K562 (cell line): Measurements from ENCODE around the gene INPP4B. TPM values are rescaled to one million over a fixed set of nuclear protein-coding genes. Genes with fewer than 3 reads are reported as not detected.

ENCODE experiments used
- ATAC-seq: fragments of 200-7000 bp; cut with Tn5 transposase; 3 replicates; pipeline ENCODE4 v1.9.1; 2020; ENCODE audit warnings: moderate library complexity
- BruUV-seq: library from RNA; stranded (reverse); fragments of 400-500 nt; replicated peaks from 2 replicates; lab custom pipeline; 2021; lab: Mats Ljungman, UMichigan
- CTCF ChIA-PET: fragments of 300-600 bp; formaldehyde crosslinking; extraction: SDS; loops from one replicate; lab custom pipeline; 2021; ENCODE audit warnings: low intra/inter-chr PET ratio; lab: Yijun Ruan, JAX
- POLR2A ChIA-PET: fragments of 300-600, 350-650 bp; sonication (Branson Sonifier 250); formaldehyde crosslinking; extraction: SDS; loops from one replicate; lab custom pipeline; 2021; ENCODE audit warnings: antibody characterized with exemption, inconsistent platforms; lab: Yijun Ruan, JAX
- DNase-seq, 4 experiments: peaks; one replicate each; pipeline versions ENCODE4 v3.0.0 to v3.0.0-alpha.2; 2011 to 2018; ENCODE audit warnings: low spot score in 3 of 4, mixed read lengths in 3 of 4; ENCODE audit errors: extremely low read depth in 1 of 4
- FAIRE-seq: peaks from 2 replicates; lab custom pipeline; 2011; peaks lifted over from hg19 to GRCh38; lab: Jason Lieb, UNC
- H2AFZ ChIP-seq: 2 replicates; pipeline ENCODE4 v1.6.0; 2011; ENCODE audit warnings: low read depth, low read length, control low read depth, inconsistent platforms
- H3K27ac ChIP-seq: fragments of 200-600 bp; 3 replicates; pipeline ENCODE4 v1.8.0; 2011; ENCODE audit warnings: low read depth, mild to moderate bottlenecking, control low read depth, inconsistent platforms, low read length, moderate library complexity, mixed read lengths; ENCODE audit errors: extremely low read depth
- H3K27me3 ChIP-seq, 2 experiments: fragments of 300-600 bp in 1 of 2; 2 replicates in 1 of 2; 3 replicates in 1 of 2; pipeline versions ENCODE4 v1.6.0 to v1.8.0; 2011; ENCODE audit warnings: inconsistent platforms in 2 of 2, low read length in 2 of 2, mild to moderate bottlenecking in 1 of 2, mixed read lengths in 1 of 2, moderate library complexity in 1 of 2; ENCODE audit not compliant: control insufficient read depth in 2 of 2, insufficient read depth in 2 of 2
- H3K36me3 ChIP-seq: fragments of 300-600 bp; 3 replicates; pipeline ENCODE4 v1.8.0; 2011; ENCODE audit warnings: mild to moderate bottlenecking, low read length, inconsistent platforms; ENCODE audit not compliant: control insufficient read depth, insufficient read depth
- H3K4me1 ChIP-seq, 2 experiments: fragments of 200-600 bp in 1 of 2; replicated peaks in 1 of 2; 2 replicates in 1 of 2; 3 replicates in 1 of 2; pipeline versions ENCODE4 v1.5.1 to v1.8.0; 2011; ENCODE audit warnings: inconsistent platforms in 2 of 2, low read length in 2 of 2, mild to moderate bottlenecking in 1 of 2, mixed read lengths in 1 of 2, moderate library complexity in 1 of 2; ENCODE audit not compliant: control insufficient read depth in 2 of 2, insufficient read depth in 2 of 2
- H3K4me2 ChIP-seq: 2 replicates; pipeline ENCODE4 v1.6.1; 2011; ENCODE audit warnings: low read length, control low read depth, inconsistent platforms, mixed read lengths; ENCODE audit not compliant: insufficient read depth
- H3K4me3 ChIP-seq: fragments of 200-600 bp; sonication (generic), shearing (Covaris generic); 2 replicates; pipeline ENCODE4 v1.5.1; 2016; ENCODE audit warnings: control low read depth, inconsistent platforms
- H3K79me2 ChIP-seq: fragments of 200-600 bp; 3 replicates; pipeline ENCODE4 v1.8.0; 2011; ENCODE audit warnings: low read length, inconsistent platforms; ENCODE audit not compliant: control insufficient read depth, insufficient read depth
- H3K9ac ChIP-seq, 2 experiments: 2 replicates each; pipeline versions ENCODE4 v1.6.0 to v1.6.1; 2011; ENCODE audit warnings: low read depth in 2 of 2, low read length in 2 of 2, control low read depth in 1 of 2, inconsistent platforms in 1 of 2, mild to moderate bottlenecking in 1 of 2, mixed read lengths in 1 of 2; ENCODE audit not compliant: insufficient read depth in 1 of 2
- H3K9me1 ChIP-seq: one replicate; pipeline ENCODE4 v1.6.0; 2011; ENCODE audit warnings: inconsistent platforms, mild to moderate bottlenecking, low read length, moderate library complexity; ENCODE audit not compliant: control insufficient read depth, insufficient read depth
- H3K9me3 ChIP-seq: replicated peaks from 2 replicates; pipeline ENCODE4 v1.5.1; 2011; ENCODE audit warnings: low read depth, low read length, inconsistent platforms; ENCODE audit not compliant: control insufficient read depth, insufficient read depth
- H4K20me1 ChIP-seq: replicated peaks from 2 replicates; pipeline ENCODE4 v1.6.1; 2011; ENCODE audit warnings: low read length, inconsistent platforms, mixed read lengths; ENCODE audit not compliant: control insufficient read depth, insufficient read depth
- CC2D1A ChIP-seq: fragments of 450-650 bp; IDR thresholded peaks from 2 replicates; pipeline ENCODE4 v1.6.1; 2017; ENCODE audit warnings: mild to moderate bottlenecking
- CTCF ChIP-seq, 3 experiments: IDR thresholded peaks in 2 of 3; conservative IDR thresholded peaks in 1 of 3; 2 replicates each; pipeline ENCODE4 v1.5.1; 2011 to 2012; ENCODE audit warnings: low read length in 3 of 3, mild to moderate bottlenecking in 3 of 3, control low read depth in 2 of 3, improper control_type of control experiment in 1 of 3, inconsistent platforms in 1 of 3, low read depth in 1 of 3, mixed read lengths in 1 of 3, moderate library complexity in 1 of 3; ENCODE audit not compliant: insufficient read depth in 2 of 3
- DMBX1 ChIP-seq: fragments of 250-450 bp; sonication (Bioruptor Pico); IDR thresholded peaks from 2 replicates; pipeline ENCODE4 v1.8.0; 2022; ENCODE audit warnings: inconsistent platforms, mild to moderate bottlenecking, moderate library complexity, borderline replicate concordance
- HMGN3 ChIP-seq: IDR thresholded peaks from 2 replicates; pipeline ENCODE4 v1.6.1; 2011; ENCODE audit warnings: borderline replicate concordance, low read depth, mild to moderate bottlenecking, mixed read lengths, low read length; ENCODE audit not compliant: insufficient read length; ENCODE audit errors: extremely low read depth
- NBN ChIP-seq: fragments of 450-650 bp; IDR thresholded peaks from 2 replicates; pipeline ENCODE4 v1.6.1; 2016; ENCODE audit warnings: low read depth, mild to moderate bottlenecking
- ZFP1 ChIP-seq: fragments of 450-650 bp; formaldehyde crosslinking; IDR thresholded peaks from 2 replicates; pipeline ENCODE4 v1.4.0; 2020; ENCODE audit warnings: mild to moderate bottlenecking, mixed read lengths
- WGBS: fragments of 100-300 bp; shearing (Covaris generic); methylation state at CpG from one replicate; pipeline ENCODE4 v1.1.6; 2016; ENCODE audit warnings: low coverage, mixed read lengths; ENCODE audit not compliant: insufficient coverage; ENCODE audit errors: missing lambda C conversion rate; 5-methylcytosine and 5-hydroxymethylcytosine counted together
- in situ Hi-C: fragments of 300-500 bp; cut with MboI; formaldehyde crosslinking; loops from 4 replicates; pipeline ENCODE4 v1.15.0; 2018; ENCODE audit warnings: inconsistent platforms, mixed read lengths
- intact Hi-C: fragments of 100-400 bp; cut with micrococcal nuclease; formaldehyde crosslinking; loops from 2 replicates; pipeline ENCODE4 v1.14.2; 2022
- polyA plus RNA-seq, 8 experiments: library from polyadenylated mRNA; depleted of rRNA in 4 of 8; stranded (reverse) in 5 of 8; unstranded in 3 of 8; fragments of >200 nt; fragmentation: Nextera tagmentation in 2 of 8; fragmentation: Illumina TruSeq in 1 of 8; extraction: Ambion mirVana in 2 of 8; extraction: Trizol in 1 of 8; gene quantifications; 2 replicates each; pipeline versions ENCODE4 v1.2.1 to v1.2.3, GENCODE V29; 2011 to 2014; ENCODE audit warnings: inconsistent platforms in 1 of 8, missing spikeins in 1 of 8
- total RNA-seq, 7 experiments: library from RNA; depleted of rRNA in 6 of 7; stranded (reverse); fragments of >200 nt in 6 of 7; fragmentation: Illumina TruSeq in 2 of 7; extraction: Trizol in 2 of 7; gene quantifications; 2 replicates each; pipeline versions ENCODE4 v1.2.1 to v1.2.3, GENCODE V29; 2011 to 2021; ENCODE audit warnings: low replicate concordance in 1 of 7
- TF ChIP-seq, protein P1 (sequence below): fragments of 450-650 bp; conservative IDR thresholded peaks from 2 replicates; pipeline ENCODE4 v1.6.1; 2016; ENCODE audit warnings: missing genetic modification characterization, low read depth, mild to moderate bottlenecking, control low read depth, missing compliant biosample characterization
- TF ChIP-seq, protein P2 (sequence below): fragments of 200-600 bp; sonication (generic); IDR thresholded peaks from one replicate; pipeline ENCODE4 v1.6.1; 2012; ENCODE audit warnings: mild to moderate bottlenecking, low read depth, low read length, inconsistent platforms

Gene INPP4B
- total and polyA plus RNA-seq, 9 of the 15 experiments (the other 6 are each of a cell fraction or from before 2014, with no cell fraction given) = 0.04 to 0.11 TPM; not detected in 7

DNA sequence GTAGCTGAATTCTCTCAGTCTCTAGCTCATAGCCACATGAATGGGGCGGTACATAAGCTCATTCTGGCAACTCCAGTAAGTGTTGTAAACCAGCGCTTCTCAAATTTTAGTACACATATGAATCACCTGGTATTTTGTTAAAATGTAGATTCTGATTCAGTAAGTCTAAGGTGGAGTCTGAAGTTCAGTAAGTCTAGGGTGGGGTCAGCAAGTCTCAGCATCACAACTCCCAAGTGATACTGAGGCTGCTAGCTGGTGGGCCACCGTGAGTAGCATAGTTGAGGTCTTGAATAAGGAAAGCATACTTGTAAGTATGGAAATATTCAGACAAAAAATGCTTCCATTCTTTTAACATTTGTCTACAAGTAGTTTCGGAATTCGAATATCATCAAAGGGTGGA, 36.1 kb upstream of the INPP4B start:
- H4K20me1 ChIP-seq = no peaks in the 10 kb centered on the region
- no peaks in the 10 kb centered on the region for H3K36me3 ChIP-seq
- H3K79me2 ChIP-seq = no peaks in the 10 kb centered on the region
- 1% methylated on average over 5 of the region's 5 CpGs for WGBS
- H3K4me2 ChIP-seq = no peak overlapping the region
- ATAC-seq (no peak), DNase-seq (no peak), FAIRE-seq (no peak)
- POLR2A ChIA-PET = no interaction called here
- H3K9ac ChIP-seq = no peak overlapping the region
- no peak overlapping the region for H3K27ac ChIP-seq
- H3K27me3 ChIP-seq = no peaks in the 10 kb centered on the region
- BruUV-seq = no TSS peak
- H3K9me3 ChIP-seq = no peaks in the 10 kb centered on the region
- in situ Hi-C loops (no loop called here), intact Hi-C loops (no loop called here)
- H3K9me1 ChIP-seq = no peaks in the 10 kb centered on the region
- no peaks in the 10 kb centered on the region for H3K4me1 ChIP-seq
- CTCF ChIA-PET = no interaction called here
- no peak overlapping the region for H3K4me3 ChIP-seq
- no peak overlapping the region for H2AFZ ChIP-seq
- TF ChIP-seq, protein P1, sequence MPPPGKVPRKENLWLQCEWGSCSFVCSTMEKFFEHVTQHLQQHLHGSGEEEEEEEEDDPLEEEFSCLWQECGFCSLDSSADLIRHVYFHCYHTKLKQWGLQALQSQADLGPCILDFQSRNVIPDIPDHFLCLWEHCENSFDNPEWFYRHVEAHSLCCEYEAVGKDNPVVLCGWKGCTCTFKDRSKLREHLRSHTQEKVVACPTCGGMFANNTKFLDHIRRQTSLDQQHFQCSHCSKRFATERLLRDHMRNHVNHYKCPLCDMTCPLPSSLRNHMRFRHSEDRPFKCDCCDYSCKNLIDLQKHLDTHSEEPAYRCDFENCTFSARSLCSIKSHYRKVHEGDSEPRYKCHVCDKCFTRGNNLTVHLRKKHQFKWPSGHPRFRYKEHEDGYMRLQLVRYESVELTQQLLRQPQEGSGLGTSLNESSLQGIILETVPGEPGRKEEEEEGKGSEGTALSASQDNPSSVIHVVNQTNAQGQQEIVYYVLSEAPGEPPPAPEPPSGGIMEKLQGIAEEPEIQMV (tag) = no peak
- TF ChIP-seq DMBX1 (CRISPR knock-in tag) (no peak), HMGN3 (no peak), NBN (no peak), CC2D1A (no peak), CTCF (IDR thresholded peaks at IDR 0.05 in 2 of 3, conservative IDR thresholded peaks at IDR 0.05 in 1 of 3; ENCODE audit: insufficient read depth in 2 of 3, low read depth in 1 of 3, low read length in 3 of 3) (no peak), ZFP1 (no peak)
- TF ChIP-seq, protein P2, sequence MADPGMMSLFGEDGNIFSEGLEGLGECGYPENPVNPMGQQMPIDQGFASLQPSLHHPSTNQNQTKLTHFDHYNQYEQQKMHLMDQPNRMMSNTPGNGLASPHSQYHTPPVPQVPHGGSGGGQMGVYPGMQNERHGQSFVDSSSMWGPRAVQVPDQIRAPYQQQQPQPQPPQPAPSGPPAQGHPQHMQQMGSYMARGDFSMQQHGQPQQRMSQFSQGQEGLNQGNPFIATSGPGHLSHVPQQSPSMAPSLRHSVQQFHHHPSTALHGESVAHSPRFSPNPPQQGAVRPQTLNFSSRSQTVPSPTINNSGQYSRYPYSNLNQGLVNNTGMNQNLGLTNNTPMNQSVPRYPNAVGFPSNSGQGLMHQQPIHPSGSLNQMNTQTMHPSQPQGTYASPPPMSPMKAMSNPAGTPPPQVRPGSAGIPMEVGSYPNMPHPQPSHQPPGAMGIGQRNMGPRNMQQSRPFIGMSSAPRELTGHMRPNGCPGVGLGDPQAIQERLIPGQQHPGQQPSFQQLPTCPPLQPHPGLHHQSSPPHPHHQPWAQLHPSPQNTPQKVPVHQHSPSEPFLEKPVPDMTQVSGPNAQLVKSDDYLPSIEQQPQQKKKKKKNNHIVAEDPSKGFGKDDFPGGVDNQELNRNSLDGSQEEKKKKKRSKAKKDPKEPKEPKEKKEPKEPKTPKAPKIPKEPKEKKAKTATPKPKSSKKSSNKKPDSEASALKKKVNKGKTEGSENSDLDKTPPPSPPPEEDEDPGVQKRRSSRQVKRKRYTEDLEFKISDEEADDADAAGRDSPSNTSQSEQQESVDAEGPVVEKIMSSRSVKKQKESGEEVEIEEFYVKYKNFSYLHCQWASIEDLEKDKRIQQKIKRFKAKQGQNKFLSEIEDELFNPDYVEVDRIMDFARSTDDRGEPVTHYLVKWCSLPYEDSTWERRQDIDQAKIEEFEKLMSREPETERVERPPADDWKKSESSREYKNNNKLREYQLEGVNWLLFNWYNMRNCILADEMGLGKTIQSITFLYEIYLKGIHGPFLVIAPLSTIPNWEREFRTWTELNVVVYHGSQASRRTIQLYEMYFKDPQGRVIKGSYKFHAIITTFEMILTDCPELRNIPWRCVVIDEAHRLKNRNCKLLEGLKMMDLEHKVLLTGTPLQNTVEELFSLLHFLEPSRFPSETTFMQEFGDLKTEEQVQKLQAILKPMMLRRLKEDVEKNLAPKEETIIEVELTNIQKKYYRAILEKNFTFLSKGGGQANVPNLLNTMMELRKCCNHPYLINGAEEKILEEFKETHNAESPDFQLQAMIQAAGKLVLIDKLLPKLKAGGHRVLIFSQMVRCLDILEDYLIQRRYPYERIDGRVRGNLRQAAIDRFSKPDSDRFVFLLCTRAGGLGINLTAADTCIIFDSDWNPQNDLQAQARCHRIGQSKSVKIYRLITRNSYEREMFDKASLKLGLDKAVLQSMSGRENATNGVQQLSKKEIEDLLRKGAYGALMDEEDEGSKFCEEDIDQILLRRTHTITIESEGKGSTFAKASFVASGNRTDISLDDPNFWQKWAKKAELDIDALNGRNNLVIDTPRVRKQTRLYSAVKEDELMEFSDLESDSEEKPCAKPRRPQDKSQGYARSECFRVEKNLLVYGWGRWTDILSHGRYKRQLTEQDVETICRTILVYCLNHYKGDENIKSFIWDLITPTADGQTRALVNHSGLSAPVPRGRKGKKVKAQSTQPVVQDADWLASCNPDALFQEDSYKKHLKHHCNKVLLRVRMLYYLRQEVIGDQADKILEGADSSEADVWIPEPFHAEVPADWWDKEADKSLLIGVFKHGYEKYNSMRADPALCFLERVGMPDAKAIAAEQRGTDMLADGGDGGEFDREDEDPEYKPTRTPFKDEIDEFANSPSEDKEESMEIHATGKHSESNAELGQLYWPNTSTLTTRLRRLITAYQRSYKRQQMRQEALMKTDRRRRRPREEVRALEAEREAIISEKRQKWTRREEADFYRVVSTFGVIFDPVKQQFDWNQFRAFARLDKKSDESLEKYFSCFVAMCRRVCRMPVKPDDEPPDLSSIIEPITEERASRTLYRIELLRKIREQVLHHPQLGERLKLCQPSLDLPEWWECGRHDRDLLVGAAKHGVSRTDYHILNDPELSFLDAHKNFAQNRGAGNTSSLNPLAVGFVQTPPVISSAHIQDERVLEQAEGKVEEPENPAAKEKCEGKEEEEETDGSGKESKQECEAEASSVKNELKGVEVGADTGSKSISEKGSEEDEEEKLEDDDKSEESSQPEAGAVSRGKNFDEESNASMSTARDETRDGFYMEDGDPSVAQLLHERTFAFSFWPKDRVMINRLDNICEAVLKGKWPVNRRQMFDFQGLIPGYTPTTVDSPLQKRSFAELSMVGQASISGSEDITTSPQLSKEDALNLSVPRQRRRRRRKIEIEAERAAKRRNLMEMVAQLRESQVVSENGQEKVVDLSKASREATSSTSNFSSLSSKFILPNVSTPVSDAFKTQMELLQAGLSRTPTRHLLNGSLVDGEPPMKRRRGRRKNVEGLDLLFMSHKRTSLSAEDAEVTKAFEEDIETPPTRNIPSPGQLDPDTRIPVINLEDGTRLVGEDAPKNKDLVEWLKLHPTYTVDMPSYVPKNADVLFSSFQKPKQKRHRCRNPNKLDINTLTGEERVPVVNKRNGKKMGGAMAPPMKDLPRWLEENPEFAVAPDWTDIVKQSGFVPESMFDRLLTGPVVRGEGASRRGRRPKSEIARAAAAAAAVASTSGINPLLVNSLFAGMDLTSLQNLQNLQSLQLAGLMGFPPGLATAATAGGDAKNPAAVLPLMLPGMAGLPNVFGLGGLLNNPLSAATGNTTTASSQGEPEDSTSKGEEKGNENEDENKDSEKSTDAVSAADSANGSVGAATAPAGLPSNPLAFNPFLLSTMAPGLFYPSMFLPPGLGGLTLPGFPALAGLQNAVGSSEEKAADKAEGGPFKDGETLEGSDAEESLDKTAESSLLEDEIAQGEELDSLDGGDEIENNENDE = no peak
